Right lobe of liver (tissue), 4 donors: ENCODE measurements around the gene DPP7.

Experiments
- CTCF ChIP-seq, 4 donors: fragments of 200-600 bp in 3 of 4; fragments of 450-650 bp in 1 of 4; IDR thresholded peaks; one replicate each; pipeline versions ENCODE4 v1.5.1 to v1.8.0; 2016 to 2022; ENCODE audit warnings: antibody characterized with exemption in 4 of 4, mild to moderate bottlenecking in 2 of 4
- POLR2A ChIP-seq: fragments of 450-650 bp; IDR thresholded peaks from one replicate; pipeline ENCODE4 v1.6.1; 2017; ENCODE audit warnings: antibody characterized with exemption, mild to moderate bottlenecking
- donor health status: DM: no; HTN: no; CAD: no.
- donor health status: DM: no; HTN: no; CAD: no.
- donor health status: DM: no; HTN: yes; CAD: no.

DNA sequence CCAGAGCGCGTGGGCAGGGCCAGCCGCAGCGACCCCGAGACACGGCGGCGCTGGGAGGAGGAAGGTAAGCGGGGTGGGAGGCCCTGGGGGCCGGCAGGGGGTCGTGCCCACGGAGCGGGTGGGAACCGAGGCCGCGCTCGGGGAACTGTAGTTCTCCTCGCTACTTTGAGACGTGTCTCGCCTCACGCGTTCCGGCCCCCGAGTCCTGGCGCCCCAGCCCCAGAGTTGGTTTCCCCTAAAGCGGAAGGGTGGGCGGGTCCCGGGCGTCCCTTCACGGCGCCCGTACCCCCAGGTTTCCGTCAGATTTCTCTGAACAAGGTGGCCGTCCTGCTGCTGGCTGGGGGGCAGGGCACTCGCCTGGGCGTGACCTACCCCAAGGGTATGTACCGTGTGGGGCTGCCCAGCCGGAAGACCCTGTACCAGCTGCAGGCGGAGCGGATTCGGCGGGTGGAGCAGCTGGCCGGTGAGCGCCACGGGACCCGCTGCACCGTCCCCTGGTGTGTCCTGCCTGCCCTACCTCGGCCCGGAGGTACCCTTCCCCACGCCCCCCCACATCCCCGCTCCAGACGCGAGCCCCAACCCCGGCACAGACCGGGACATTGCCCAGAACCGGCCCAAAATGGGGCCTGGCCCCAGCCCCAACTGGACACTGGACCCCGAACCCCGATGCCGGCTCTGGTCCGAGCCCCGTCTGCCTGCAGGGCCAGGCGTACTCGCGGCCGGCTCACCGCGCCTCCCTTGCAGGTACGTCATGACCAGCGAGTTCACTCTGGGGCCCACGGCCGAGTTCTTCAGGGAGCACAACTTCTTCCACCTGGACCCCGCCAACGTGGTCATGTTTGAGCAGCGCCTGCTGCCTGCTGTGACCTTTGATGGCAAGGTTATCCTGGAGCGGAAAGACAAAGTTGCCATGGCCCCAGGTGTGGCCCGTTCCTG is 36.5 kb downstream of the DPP7 start:
- TF ChIP-seq POLR2A, result no peak
- no peak for TF ChIP-seq CTCF (IDR thresholded peaks at IDR 0.05)
